ENCODE results near the gene LPAR1.
"Not testable (repeated sequence)": the region's sequence is repeated elsewhere in the genome, so short reads cannot be mapped to it uniquely, and the experiment has no call there.

Gene LPAR1, protein sequence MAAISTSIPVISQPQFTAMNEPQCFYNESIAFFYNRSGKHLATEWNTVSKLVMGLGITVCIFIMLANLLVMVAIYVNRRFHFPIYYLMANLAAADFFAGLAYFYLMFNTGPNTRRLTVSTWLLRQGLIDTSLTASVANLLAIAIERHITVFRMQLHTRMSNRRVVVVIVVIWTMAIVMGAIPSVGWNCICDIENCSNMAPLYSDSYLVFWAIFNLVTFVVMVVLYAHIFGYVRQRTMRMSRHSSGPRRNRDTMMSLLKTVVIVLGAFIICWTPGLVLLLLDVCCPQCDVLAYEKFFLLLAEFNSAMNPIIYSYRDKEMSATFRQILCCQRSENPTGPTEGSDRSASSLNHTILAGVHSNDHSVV

DNA sequence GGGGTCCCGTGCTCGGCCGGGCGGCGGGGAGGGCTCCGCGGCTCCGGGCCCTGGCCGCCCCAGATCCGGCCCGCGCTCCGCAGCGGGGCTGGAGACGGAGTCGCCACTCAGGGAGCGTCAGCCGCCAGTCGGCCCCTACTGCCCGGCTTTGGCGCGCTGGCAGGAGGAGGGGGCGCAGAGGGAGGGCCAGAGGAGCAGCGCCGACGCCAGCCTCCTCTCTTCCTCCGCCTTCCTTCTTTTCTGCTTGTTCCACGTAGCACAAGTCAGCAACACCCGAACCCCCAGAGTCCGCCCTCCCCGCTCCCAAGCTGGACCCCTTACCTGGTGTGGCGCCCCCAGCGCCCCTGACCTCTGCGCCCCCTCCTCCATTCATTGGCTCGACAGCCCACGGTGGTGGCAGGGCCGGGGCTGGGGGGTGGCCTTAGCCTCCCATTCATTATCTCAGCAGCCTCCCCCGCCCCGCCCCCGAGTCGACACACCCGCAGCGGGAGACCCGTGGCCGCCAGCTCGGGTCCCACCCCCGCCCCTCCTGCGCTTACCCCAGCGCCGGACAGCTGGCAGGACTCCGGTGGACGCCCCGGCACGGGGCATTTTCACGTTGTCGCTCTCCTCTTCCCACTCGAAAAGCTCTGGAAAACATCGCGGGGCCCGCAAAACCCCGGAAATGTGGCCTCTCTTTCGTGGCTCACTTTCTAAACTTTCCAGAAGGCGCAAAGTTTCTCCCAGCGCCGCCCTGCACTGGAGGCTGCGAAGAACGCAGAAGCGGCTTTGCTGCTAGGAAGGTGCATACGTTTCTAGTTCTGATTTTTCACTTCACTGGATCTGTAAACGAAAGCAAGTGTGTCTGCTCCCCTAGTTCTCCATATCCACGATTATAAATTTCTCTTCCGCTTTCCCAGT is at the start of gene LPAR1:
Gene LPAR1 (minus strand): TSS at position 140 of the 900 bp plus-strand sequence. CDS start 66,353 bp downstream, outside the sequence.
- DNase-seq (ENCODE audit: low read depth in 2 of 2), result no peak

DNA sequence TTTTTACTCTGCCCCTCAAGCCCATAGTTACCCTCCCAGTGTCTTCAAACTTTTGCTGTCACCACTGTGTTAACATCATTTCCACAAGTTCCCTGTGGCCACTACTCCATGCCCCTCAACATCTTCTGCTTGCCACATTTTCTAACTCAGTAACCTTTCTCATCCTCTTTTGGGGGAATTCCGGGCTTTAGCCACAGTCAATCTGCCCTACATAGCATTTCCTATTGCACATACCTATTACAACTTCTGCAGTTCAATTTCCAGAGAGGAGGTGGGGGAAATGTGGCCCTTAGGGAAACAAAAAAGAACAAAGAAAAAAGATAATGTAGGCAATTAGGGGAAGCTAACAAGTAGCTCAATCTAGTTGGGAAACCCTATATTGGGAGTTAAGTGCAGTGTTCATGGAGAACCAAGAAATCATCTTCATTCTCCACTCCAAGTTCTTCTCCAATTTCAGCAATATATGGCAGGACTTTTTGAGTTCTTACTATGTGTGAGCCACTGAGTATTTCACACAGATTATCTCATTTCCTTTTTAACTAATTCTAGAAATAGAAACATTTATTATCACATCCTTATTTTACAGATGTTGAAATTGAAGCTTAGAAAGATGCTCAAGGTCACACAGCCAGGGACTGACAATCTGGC is 40.2 kb upstream of the LPAR1 start:
- DNase-seq (ENCODE audit: low read depth in 2 of 2), result no peak

DNA sequence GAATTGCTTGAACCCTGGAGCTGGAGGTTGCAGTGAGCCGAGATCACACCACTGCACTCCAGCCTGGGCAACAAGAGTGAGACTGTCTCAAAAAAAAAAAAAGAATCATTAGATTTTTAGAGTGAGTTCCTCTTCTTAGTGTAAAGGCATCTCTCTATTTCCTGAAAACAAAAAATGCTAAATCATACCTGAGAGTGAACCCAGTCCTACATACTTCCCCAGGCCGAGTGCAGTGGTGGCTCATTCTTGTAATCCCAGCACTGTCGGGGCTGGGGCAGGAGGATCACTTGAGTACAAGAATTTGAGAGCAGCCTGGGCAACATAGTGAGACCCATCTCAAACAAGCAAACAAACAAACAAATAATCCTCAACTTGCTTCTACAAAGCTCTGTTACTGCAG is 38.2 kb upstream of the LPAR1 start:
- no peak for DNase-seq (ENCODE audit: low read depth in 2 of 2)

DNA sequence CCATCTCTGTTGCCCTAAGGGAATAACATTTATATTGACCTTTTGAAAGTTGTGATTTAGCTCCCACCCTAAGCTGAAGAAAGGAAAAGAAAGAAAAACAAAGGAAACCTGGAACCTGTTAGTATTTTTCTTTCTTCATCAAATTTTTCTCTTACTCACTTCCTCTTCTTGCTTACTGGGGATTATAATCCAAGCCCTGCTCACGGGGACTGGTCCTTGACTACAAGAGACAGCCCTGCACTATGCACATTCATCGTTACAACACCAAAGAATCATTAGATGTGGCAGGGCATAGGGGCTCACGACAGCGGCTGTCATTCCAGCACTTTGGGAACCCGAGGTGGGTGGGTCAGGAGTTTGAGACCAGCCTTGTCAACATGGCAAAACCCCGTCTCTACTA is 37.8 kb upstream of the LPAR1 start:
- DNase-seq (ENCODE audit: low read depth in 2 of 2), result no peak

DNA sequence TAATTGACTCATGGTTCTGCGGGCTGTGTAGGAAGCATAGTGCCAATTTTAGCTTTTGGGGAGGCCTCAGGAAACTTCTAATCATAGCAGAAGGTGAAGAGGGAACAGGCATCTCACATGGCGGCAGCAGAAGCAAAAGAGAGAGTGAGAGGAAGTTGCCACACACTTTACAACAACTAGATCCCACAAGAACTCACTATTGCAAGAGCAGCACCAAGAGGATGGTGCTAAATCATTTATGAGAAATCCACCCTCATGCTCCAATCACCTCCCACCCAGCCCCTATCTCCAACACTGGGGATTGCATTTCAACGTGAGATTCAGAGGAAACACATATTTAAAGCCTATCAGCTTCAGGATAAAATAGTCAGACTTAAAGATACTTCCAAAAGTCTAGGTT is 36.1 kb upstream of the LPAR1 start:
- no peak for DNase-seq (ENCODE audit: low read depth in 2 of 2)

DNA sequence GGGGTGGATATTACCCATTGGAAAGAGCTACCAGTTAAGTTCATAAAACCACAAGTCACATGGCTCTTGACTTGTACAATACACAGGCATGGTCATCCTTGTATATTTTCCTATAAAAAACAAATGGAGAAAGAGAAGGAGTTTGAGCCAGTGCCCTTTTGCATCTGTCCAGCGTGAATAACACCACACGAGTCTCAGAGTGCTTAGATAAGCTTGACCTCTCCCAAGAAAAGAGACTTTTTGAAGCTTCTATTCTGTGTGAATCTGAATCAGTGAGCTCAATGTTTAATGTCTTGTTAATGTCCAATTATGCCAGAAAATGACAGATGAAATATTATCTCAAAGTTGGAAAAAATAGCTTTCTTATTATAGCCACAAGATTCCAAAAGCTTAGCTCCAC is 30.9 kb upstream of the LPAR1 start:
- no peak for DNase-seq (ENCODE audit: low read depth in 2 of 2)

DNA sequence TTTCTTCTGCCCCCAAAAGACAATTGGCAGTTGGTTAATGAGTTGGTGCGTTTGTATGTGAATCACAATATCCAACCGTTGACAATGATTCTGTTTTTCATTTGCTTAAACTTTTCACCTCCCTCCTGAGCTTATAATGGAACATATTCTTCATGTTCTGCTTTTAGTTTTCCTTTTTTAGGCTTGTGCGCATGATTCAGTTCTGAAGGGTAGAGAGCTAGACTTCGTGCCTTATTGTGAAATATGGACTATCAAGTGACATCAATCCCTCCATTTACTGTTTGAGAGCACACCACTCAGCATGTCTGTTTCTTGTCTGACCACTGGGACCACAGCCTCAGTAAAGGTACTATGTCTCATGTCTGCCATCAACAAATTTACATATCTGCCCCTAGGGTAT is 30.5 kb upstream of the LPAR1 start:
- DNase-seq (ENCODE audit: low read depth in 2 of 2), result no peak

DNA sequence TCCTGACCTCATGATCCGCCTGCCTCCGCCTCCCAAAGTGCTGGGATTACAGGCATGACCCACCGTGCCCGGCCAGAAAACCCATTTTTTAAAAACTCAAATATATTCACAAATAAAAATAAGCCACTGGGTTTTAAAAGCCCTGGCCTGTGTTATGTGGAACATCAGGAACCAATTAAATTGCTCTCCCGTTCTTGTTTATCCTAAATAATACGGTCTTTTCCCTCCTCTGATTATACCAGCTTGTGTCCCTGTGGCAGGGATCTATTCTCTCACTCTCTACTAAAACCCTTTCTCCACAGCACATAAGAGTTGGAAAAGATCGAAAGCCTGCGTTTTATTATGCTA is 30.1 kb upstream of the LPAR1 start:
- no peak for DNase-seq (ENCODE audit: low read depth in 2 of 2)

DNA sequence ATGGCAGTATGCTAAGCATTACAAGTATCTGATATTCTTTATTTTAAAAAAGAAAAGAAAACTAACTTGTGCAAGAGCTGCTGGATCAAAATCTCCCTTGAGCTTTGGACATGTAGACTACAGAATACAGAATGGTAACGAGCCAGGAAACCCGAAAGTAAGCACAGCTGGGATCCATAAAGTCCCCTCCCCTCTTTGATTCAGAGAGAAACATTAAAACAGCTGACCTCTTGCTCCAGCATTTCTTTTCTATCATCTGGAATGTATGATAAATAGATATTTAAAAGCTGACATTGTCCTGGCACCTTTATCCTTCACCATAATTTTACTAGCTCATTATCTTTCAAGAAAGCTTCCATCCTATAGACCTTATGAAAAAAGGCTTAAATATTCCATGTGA is 28.2 kb upstream of the LPAR1 start:
- DNase-seq (ENCODE audit: low read depth in 2 of 2), result no peak

DNA sequence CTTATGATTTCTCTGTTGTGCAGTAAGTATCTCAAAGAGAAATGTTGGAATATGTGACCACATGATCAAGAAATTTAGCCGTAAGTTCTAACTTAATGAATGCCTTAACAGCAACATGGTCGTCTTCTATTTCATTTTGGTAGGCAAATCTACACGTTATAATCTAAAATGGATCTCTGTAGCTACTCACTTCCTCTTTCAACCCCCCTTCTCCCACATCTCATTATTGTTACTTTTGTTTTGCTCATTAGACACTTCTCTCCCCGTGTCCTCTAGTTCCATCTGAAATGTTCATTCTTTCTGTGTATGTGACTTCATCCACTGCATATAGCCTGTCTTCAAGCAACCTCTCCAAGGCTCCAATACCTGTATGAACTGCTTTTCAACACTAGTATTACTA is 27.1 kb upstream of the LPAR1 start:
- DNase-seq (ENCODE audit: low read depth in 2 of 2), result no peak

DNA sequence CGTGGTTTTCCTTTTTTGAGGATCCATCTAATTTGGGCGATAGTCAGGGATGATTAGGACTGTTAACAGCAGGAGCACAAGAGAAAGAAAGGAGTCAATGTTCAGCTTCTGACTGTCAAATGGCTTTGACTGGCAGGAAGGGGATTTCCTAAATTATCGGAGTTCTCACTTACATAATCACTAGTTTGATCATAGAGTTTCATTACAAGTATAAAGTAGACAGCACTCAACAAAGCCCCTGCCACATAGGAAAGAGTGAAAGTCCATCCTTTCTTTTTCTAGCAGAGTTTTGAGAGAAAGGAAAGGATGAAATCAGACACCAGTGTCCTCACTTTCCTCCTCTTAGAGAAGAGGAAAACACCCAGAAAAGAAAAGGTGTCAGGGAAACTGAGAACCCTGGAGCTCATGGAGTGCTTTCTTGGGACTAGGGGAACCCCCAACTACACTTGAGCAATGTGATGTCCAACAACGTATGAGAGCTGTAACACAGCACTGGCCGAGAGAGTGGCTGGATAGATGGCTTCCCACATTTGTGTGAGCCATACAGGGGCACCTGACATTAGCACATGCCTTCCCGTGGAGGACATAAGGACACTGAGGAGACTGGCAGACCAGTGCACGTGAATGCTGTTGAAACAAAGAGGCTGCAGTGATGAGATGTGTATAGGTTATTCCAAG is 26.0 kb upstream of the LPAR1 start:
- no peak for DNase-seq (ENCODE audit: low read depth in 2 of 2)

DNA sequence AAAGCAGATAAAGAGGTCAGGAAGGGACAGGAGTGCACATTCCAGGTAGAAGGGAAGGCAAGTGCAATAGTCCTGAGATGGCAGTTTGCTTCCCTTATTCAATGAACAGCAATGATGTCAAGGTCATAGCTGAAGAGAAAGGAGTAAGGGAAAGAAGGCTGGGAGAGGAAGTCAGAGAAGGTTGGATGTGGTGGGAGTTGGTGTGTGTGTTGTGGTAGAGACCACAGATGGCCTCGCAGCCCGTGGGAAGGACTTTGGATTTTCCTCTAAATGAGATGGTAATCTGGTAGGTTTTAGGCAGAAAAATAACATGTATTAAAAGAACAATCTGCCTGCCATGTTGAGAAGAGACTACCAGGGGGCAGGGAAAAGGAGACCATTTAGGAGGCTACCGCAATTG is 25.1 kb upstream of the LPAR1 start:
- DNase-seq (ENCODE audit: low read depth in 2 of 2), result no peak

DNA sequence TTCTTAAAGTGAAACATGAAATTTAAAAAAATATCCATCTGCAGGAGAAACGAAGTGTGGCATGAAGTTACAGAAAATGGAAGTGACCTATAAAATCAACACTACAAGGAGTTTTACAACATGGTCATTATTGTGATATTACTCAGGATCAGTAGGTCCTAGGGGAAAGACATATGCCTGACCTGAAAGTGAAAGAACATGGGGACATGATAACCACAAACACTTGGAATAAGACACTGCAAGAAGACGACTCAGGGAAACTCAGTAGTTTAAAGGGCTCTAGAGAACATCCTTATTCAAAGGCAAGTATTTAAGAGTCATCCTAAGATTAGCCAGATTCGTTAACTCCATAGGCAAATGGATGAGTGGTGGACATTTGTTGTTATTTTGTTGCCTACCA is 19.9 kb upstream of the LPAR1 start:
- no peak for DNase-seq (ENCODE audit: low read depth in 2 of 2)

DNA sequence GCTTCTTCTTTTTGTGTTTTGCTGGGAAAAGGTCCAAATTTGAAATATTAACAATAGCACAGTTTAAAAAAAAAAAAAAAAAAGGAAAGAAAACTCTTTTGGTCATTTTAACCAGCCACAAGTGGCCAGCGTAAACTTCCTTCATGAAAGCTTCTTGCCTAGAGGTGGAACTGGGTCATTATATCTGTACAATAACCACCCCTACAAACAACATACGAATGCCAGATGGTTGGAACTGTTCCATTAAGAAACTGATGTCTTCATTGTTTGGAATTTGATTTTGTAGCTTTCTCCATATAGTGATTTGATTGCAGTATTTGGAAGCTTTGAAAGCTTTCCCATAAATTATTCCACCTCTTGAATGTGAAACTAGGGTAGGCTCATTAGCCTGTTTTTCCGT is 18.3 kb upstream of the LPAR1 start:
- DNase-seq (ENCODE audit: low read depth in 2 of 2), result no peak

DNA sequence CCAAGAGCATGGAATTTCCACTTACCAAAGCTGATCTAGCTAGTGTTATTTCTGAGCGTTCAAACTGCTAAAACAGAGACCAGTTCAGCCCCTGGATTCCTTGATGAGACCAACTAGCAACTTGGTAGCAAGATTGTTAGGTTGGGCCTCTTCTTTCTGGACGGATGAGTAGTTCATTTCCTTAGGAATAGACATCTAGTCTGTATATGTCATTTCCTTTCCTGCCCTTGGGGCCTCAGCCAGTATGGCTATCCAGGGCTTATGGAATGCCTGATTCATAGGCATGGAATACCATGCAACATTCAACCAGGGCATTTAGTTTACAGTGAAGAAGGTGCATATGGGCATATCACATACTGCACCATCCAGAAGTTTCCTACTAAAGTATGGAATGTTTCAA is 14.5 kb upstream of the LPAR1 start:
- no peak for DNase-seq (ENCODE audit: low read depth in 2 of 2)

DNA sequence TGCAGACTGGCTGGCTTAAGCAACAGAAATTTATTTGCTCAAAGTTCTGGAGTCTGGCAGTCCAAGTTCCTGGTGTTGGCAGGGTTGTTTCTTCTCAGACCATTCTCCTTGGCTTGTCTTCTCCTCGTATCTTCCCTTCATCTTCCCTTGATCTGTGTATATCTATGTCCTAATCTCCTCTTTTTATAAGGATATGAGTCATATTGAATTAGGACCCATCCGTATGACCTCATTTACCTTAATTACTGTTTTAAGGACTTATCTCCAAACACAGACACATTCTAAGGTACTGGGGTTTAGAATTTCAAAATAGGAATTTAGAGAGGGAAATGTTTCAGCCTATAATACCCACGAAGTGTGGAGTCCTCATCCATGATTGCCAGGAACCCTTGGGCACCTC is 13.1 kb upstream of the LPAR1 start:
- DNase-seq (ENCODE audit: low read depth in 2 of 2), result no peak

DNA sequence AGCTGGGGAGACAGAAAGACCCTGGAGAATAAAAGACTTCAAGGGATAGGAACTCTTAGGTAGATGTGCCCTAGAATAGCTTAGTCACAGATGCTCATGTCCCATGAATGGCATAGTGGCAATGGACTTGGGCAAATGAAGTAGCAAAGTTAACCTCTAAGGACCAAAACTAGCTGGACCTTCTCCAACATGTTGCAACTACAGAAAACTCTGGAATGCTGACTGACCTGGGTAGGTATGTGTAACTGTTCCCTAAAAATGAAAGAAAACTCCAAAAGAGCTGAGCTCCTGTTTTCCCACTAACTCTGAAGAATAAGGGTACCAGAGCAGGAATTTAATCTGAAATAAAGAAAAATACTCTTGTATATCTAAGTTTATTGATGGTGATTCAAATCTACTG is 12.5 kb upstream of the LPAR1 start:
- DNase-seq (ENCODE audit: low read depth in 2 of 2), result no peak

DNA sequence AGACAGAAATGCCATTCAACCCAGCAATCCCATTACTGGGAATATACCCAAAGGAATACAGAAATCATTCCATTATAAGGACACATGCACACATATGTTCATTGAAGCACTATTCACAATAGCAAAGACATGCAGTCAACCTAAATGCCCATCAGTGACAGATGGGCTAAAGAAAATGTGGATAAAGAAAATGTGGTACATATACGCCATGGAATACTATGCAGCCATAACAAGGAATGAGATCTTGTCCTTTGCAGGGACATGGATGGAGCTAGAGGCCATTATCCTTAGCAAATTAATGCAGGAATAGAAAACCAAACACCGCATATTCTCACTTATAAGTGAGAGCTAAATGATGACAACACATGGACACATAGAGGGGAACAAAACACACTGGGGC is 9.0 kb upstream of the LPAR1 start:
- DNase-seq (ENCODE audit: low read depth in 2 of 2), result not testable (repeated sequence)

DNA sequence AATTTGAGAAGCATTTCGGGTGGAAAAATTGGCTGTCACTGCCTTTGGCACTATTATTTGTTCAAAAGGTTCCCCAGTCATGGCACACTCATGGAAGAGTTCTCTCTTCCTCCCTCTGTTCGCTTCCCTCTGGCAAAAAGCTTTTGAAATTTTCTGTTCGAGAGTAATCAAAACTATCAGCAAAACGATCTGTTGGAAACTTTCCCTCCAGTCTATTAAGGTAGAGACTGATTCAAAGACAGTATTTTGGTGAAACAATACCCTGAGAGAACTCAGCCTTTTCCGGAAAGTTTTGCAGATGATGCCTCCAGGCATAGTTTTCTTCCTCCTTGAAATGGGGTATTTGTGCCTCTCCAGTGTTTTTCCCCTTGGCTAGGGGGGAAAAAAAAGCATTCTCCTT is 3.6 kb upstream of the LPAR1 start:
- no peak for DNase-seq (ENCODE audit: low read depth in 2 of 2)

DNA sequence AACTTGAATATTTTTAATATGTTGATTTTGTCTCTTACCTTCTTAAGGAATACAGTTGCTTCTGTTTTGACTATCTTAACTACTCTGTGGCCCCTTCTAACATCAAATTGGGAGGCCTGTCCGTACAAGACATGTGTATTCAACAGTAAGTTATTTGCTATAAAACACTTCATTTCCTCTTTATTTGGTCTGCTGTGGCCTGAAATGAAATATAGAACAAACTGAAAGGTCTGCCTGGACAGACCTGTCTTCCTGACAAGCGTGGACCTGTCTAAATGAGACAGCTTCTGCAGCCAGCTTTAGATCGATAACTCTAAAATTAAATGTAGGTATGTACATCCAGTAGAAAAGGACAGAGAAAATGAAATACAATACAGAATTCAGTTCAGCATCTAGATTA is 2.2 kb upstream of the LPAR1 start:
- DNase-seq (ENCODE audit: low read depth in 2 of 2), result no peak

DNA sequence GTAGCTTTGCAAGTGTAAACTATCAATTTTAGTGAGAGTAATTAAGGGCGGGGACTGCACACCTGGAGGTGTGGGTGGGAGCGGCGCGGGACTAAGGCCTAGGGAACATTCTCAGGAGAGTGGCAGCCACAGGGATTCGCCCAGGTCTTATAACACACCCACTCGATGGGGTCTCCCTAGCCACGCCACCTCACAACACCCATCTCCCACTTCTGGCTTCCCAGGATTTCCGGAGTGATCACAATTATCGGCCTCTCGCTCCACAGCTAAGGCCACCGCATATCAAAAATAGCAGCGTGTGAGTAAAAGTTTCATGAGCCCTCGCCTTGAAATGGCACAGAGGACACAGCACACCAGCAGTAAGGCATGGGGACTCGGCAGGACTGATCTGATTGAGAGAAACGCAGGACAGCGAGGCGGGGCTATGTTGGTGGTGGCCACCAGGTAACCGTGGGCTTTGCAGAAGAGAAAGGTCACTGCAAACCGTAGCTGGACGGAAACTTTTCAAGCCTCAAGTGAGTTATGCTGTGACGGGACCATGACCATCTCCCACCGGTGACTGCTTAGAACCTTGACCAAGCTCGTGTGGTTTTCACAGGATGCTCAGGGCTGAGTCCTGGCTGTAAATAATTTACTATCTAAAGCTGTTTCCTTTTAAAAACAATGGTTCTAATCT is 1.1 kb upstream of the LPAR1 start:
- no peak for DNase-seq (ENCODE audit: low read depth in 2 of 2)
